Thoracic aorta (tissue), 2 donors: Measurements from ENCODE around the gene CDC40. TPM values are rescaled to one million over a fixed set of nuclear protein-coding genes. Genes with fewer than 3 reads are reported as not detected.

Source experiments
- ATAC-seq: fragments of 150-250 bp; one replicate; pipeline ENCODE4 v1.8.0; 2017; ENCODE audit warnings: low read depth; ENCODE audit not compliant: insufficient number of reproducible peaks, low FRiP score
- DNase-seq: peaks from one replicate; pipeline ENCODE4 v3.0.0-alpha.2; 2020; ENCODE audit warnings: low spot score
- H3K27ac ChIP-seq, 2 donors: fragments of 200-600 bp; sonication (generic); 1 replicate in 1 of 2; 2 replicates in 1 of 2; pipeline ENCODE4 v1.5.1; 2016; ENCODE audit warnings: mild to moderate bottlenecking in 2 of 2, moderate library complexity in 2 of 2
- H3K27me3 ChIP-seq: fragments of 200-600 bp; sonication (generic); replicated peaks from 2 replicates; pipeline ENCODE4 v1.6.0; 2016; ENCODE audit warnings: mild to moderate bottlenecking; ENCODE audit not compliant: insufficient read depth
- H3K36me3 ChIP-seq: fragments of 200-600 bp; sonication (generic); one replicate; pipeline ENCODE4 v1.5.1; 2016
- H3K4me1 ChIP-seq, 2 donors: fragments of 200-600 bp; sonication (generic); 1 replicate in 1 of 2; 2 replicates in 1 of 2; pipeline versions ENCODE4 v1.5.1 to v1.6.0; 2016; ENCODE audit warnings: low read depth in 2 of 2, mild to moderate bottlenecking in 1 of 2; ENCODE audit not compliant: control insufficient read depth in 1 of 2
- H3K4me3 ChIP-seq: fragments of 200-600 bp; sonication (generic); 2 replicates; pipeline ENCODE4 v1.5.1; 2016; ENCODE audit warnings: mild to moderate bottlenecking
- H3K9me3 ChIP-seq: fragments of 200-600 bp; sonication (generic); 2 replicates; pipeline ENCODE4 v1.5.1; 2016
- total RNA-seq, 2 donors: library from RNA; depleted of rRNA; stranded (reverse); fragments of >200 nt; gene quantifications; one replicate each; pipeline versions ENCODE4 v1.1.0 to v1.2.3, GENCODE V29; 2016
- TF ChIP-seq, protein P1 (sequence below): fragments of 200-600 bp; sonication (generic); IDR thresholded peaks from one replicate; pipeline ENCODE4 v1.5.1; 2019; ENCODE audit warnings: antibody characterized with exemption

The CDC40 gene
- 10 to 100 TPM; 11.2 to 22.2 TPM for total RNA-seq

DNA sequence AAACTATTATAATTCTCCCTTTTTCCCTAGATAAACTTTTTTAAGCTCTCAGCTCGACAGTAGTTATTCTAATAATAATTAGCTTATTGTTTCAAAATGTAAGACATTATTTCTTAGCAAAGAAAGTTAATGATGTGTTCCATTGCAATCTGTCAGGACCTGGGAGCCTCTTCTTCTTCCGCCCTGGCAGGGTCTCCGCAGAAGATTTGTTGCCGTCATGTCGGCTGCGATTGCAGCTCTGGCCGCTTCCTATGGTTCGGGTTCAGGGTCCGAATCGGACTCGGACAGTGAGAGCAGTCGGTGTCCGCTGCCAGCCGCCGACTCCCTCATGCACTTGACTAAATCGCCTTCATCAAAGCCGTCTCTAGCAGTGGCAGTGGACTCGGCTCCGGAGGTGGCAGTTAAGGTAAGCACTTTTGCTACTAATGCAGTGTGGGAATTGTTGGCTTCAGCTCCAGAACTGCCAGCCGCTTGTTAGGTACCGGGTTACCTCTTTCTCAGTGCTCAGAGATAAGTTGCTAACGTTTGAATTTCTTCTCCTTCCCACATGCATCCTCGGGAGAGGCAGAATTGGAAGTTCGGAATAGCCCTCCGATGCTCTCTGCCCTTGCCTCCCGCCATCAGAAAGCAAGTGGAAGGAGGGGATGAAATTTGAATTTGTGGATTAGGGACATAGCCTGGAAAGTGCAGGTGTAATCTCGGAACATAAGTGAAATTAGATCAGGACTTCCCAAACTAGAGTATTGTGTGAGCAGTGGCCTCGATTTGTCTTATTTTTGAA, at the start of gene CDC40:
Gene CDC40 (plus strand): TSS at position 200 of the 781 bp plus-strand sequence. CDS start 18 bp downstream, at position 218.
- TF ChIP-seq, protein P1, sequence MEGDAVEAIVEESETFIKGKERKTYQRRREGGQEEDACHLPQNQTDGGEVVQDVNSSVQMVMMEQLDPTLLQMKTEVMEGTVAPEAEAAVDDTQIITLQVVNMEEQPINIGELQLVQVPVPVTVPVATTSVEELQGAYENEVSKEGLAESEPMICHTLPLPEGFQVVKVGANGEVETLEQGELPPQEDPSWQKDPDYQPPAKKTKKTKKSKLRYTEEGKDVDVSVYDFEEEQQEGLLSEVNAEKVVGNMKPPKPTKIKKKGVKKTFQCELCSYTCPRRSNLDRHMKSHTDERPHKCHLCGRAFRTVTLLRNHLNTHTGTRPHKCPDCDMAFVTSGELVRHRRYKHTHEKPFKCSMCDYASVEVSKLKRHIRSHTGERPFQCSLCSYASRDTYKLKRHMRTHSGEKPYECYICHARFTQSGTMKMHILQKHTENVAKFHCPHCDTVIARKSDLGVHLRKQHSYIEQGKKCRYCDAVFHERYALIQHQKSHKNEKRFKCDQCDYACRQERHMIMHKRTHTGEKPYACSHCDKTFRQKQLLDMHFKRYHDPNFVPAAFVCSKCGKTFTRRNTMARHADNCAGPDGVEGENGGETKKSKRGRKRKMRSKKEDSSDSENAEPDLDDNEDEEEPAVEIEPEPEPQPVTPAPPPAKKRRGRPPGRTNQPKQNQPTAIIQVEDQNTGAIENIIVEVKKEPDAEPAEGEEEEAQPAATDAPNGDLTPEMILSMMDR, result no peak
- Histone ChIP-seq H3K27me3 (no peaks in the 10 kb centered on the region), H3K27ac (peak within 1 kb of the TSS; percentile 83 to 85), H3K9me3 (no peaks in the 10 kb centered on the region), H3K36me3 (no peaks in the 10 kb centered on the region), H3K4me1 (peaks cover 17 to 32% of the 10 kb centered on the region in 2 donors), H3K4me3 (peak within 1 kb of the TSS; percentile 76)
- peak; percentile 22 for ATAC-seq
- no peak for DNase-seq

- no peak overlapping the region for H3K4me3 ChIP-seq
- no peaks in the 10 kb centered on the region for H3K36me3 ChIP-seq
- TF ChIP-seq, protein P1, result no peak
- H3K27ac ChIP-seq, result no peak overlapping the region
- H3K4me1 ChIP-seq, result no peaks in the 10 kb centered on the region
- DNase-seq (no peak), ATAC-seq (no peak)
- H3K27me3 ChIP-seq, result no peaks in the 10 kb centered on the region
- no peaks in the 10 kb centered on the region for H3K9me3 ChIP-seq
Measured at GRCh38 chr6:110137924-110138887, 42.0 kb upstream of the CDC40 start.

DNA sequence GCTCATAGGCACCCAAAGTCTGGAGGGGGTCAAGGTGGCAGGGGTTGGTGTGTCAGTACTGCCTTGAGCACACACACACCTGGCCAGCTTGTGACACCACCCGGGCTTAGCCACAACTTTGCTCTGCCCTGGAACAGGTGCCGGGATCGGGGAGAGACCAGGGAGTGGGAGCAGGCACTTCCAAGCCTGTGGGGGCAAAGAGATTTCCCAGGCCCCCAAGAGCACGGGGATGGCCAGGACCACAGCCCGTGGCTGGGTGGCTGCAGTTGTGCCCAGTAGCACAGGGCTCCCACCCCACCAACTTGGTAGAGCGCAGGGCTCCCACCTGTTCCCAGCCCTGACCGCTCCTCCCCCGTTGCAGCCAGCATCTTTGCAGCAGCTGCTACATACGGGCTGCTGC, 41.2 kb upstream of the CDC40 start:
- no peaks in the 10 kb centered on the region for H3K4me1 ChIP-seq
- H3K36me3 ChIP-seq, result no peaks in the 10 kb centered on the region
- H3K27ac ChIP-seq, result no peak overlapping the region
- no peaks in the 10 kb centered on the region for H3K27me3 ChIP-seq
- DNase-seq (no peak), ATAC-seq (no peak)
- no peaks in the 10 kb centered on the region for H3K9me3 ChIP-seq
- H3K4me3 ChIP-seq, result no peak overlapping the region
- TF ChIP-seq, protein P1, result no peak

GRCh38 chr6:110140650-110141049, 39.6 kb upstream of the CDC40 start:
- DNase-seq (no peak), ATAC-seq (no peak)
- no peaks in the 10 kb centered on the region for H3K4me1 ChIP-seq
- H3K27ac ChIP-seq, result no peak overlapping the region
- no peaks in the 10 kb centered on the region for H3K9me3 ChIP-seq
- H3K36me3 ChIP-seq, result no peaks in the 10 kb centered on the region
- TF ChIP-seq, protein P1, result no peak
- no peaks in the 10 kb centered on the region for H3K27me3 ChIP-seq
- no peak overlapping the region for H3K4me3 ChIP-seq

- TF ChIP-seq, protein P1, result no peak
- H3K27me3 ChIP-seq, result no peaks in the 10 kb centered on the region
- H3K9me3 ChIP-seq, result no peaks in the 10 kb centered on the region
- ATAC-seq (no peak), DNase-seq (no peak)
- no peak overlapping the region for H3K4me3 ChIP-seq
- no peak overlapping the region for H3K27ac ChIP-seq
- H3K4me1 ChIP-seq, result no peaks in the 10 kb centered on the region
- H3K36me3 ChIP-seq, result no peaks in the 10 kb centered on the region
Measured at GRCh38 chr6:110147870-110148269, 32.4 kb upstream of the CDC40 start.
